Neural progenitor cell (in vitro differentiated cells): ENCODE results near the gene FSTL5.

Source experiments
- EZH2 ChIP-seq: fragments of 200-600 bp; sonication (generic); IDR thresholded peaks from 2 replicates; pipeline ENCODE4 v1.6.1; 2017; ENCODE audit warnings: antibody characterized with exemption, mild to moderate bottlenecking, moderate library complexity
- TF ChIP-seq, protein P1 (sequence below): fragments of 200-600 bp; sonication (generic); IDR thresholded peaks from 2 replicates; pipeline ENCODE4 v1.5.1; 2017; ENCODE audit warnings: antibody characterized with exemption, mild to moderate bottlenecking

DNA sequence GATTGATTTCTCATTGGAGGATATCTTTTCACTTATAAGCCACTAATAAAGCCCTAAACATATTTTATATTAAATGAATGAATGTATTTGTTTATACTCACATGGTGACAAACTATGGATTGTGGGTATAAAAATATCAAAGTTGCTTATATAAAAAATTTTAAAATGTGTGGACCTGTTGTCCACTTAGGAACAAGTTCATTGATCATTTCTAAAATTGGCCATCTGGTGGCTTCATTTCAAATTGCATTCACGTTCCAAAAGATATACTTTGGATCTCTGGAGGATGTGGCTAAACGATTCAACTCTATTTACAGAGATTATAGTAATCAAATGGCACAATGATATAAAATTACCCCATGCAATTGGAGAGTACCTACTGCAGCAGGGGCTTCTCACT is 32.5 kb downstream of the FSTL5 start:
- TF ChIP-seq, protein P1, sequence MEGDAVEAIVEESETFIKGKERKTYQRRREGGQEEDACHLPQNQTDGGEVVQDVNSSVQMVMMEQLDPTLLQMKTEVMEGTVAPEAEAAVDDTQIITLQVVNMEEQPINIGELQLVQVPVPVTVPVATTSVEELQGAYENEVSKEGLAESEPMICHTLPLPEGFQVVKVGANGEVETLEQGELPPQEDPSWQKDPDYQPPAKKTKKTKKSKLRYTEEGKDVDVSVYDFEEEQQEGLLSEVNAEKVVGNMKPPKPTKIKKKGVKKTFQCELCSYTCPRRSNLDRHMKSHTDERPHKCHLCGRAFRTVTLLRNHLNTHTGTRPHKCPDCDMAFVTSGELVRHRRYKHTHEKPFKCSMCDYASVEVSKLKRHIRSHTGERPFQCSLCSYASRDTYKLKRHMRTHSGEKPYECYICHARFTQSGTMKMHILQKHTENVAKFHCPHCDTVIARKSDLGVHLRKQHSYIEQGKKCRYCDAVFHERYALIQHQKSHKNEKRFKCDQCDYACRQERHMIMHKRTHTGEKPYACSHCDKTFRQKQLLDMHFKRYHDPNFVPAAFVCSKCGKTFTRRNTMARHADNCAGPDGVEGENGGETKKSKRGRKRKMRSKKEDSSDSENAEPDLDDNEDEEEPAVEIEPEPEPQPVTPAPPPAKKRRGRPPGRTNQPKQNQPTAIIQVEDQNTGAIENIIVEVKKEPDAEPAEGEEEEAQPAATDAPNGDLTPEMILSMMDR: peak; percentile 36
- no peak for TF ChIP-seq EZH2
